GM21528 (cell line): ENCODE measurements around the gene GRID1.
A peak's percentile ranks its signal among the peaks of the same experiment; 100 is the strongest.

Source experiments
- ATAC-seq: cut with Tn5 transposase; IDR thresholded peaks from one replicate; pipeline ENCODE4 v1.9.1; 2021; ENCODE audit warnings: mild to moderate bottlenecking, moderate library complexity; ENCODE audit not compliant: unreplicated experiment, low FRiP score

The GRID1 gene

GRCh38 chr10:86283466-86284287 lies 82.9 kb downstream of the GRID1 start:
- no peak for ATAC-seq

- no peak for ATAC-seq
Observed at GRCh38 chr10:86282664-86283465, 83.7 kb downstream of the GRID1 start.

DNA sequence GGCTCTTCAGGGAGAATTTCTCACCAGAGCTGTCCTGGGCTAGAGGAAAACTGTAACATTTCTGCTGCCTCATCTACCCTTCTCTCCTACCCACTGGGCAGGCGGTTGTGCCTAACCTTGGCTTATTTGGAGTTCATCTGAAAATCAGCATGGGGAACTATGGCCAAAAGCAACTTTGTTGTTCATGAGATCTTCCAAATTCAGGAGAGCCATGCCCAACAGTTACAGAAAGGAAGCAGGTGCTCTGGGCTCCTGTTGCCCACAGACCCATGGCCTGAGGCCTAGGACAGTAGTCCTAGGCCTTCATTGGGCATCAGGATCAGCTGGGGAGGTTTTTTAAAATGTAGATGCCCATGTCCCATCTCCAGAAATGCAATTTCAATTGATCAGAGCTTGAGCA lies 85.2 kb downstream of the GRID1 start:
- no peak for ATAC-seq

- ATAC-seq, result no peak
Observed at GRCh38 chr10:86269332-86269731, 97.3 kb downstream of the GRID1 start.

- ATAC-seq, result no peak
Observed at GRCh38 chr10:86267286-86268195, 99.1 kb downstream of the GRID1 start.

DNA sequence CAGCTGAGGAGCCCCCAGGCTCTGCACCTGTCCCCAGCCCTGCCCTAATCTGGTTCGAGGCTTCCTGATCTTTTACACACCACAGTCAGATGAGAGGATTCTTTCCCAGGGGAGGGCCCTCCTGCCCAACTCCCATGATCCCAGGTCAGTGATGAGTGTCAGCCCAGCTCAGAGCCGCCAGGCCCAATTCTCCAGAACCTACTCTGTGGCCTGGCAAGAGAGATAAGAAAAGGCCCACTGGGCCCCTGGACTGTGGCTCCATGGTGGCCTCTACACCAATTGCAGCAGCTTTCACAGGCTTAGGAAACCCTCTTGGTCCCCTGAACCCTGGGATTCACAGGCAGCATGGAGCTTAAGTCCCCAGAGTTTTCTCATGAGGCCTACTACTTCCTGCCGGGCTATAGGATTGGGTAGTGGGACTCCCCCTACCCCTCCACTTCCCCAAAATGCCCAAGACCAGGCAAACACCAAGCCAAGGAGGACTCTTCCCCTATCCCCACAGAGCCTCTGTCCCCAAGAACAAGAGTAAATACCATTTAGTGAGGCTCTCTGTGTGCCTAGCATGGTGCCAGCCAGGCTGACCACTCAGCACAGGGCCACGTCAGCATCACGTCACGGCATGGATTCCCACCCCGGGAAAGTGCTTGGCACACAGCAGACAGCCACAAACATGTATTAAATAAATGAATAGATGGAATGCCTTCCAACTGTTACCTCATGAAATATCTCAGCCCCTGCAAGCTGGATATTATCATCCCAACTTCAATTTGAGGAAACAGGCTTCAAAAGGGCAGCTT lies 100.0 kb downstream of the GRID1 start:
- no peak for ATAC-seq

DNA sequence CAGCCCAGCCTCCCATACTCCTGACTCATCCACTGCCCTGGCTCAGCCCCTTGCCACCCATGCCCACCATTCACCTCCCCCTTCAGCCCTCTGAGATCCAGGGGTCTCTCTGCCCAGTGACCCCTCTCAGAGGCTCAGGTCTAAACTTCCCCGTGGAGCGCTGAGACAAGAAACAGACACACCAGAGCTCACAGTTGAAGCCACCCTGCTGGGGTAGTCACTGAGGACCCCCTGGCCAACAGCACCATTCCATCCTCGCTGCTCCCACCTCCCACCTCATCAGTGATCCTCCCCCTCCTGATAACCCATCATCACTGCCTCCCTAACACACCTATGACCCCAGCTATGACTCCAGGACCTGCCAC lies 100.7 kb downstream of the GRID1 start:
- no peak for ATAC-seq

DNA sequence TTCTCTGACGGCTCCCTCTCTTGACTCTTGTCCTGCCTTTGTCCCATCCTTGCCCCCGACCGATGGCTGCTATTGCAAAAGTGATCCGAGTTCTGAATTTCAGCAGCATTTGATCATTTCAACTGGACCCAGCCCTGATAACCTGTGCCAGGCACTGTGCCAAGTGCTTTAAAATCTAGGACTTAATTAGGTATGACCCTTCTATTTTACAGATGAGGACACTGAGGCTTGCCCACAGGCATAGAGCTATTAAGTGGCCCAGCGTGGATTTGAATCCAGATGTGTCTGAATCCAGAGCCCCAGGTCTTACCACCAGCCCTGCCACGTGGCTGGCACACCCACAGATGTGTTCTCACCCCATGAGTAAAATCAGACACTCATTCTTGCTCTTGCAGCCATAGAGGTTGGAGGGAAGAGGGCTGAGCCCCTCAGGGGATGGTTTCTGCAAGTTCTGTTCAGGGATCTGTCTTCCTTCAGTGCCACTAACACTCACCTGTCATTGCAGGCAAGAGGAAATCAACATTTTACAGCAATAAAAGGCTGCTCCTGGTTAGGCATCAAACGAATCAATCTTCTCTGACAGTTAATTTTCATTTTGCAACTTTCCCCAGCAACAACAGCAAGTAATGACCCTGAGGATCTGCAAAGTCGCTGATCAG lies 101.2 kb downstream of the GRID1 start:
- no peak for ATAC-seq

GRCh38 chr10:86264481-86265231 lies 101.9 kb downstream of the GRID1 start:
- no peak for ATAC-seq

GRCh38 chr10:86263907-86264306 lies 102.7 kb downstream of the GRID1 start:
- ATAC-seq, result no peak

DNA sequence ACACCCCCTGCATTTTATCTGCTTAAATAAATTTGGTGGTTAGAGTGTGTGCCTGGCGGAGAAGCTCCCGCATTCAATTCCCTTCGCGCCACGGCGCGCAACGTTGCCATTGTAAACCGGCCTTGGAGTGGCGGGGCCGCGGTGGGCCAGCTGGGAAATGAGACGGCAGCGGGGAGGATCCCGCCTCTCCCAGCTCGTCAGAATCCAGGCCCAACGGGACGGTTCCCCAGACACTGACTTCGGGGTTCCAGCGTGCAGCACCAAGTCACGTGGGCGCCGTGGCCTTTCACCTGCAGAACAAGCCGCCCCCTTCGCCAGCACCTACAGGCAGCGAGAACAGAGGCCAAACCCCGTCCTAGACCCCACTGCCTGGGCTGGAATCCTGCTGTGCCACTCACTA lies 103.4 kb downstream of the GRID1 start:
- ATAC-seq, result no peak

- no peak for ATAC-seq
Observed at GRCh38 chr10:86262688-86263181, 103.9 kb downstream of the GRID1 start.

DNA sequence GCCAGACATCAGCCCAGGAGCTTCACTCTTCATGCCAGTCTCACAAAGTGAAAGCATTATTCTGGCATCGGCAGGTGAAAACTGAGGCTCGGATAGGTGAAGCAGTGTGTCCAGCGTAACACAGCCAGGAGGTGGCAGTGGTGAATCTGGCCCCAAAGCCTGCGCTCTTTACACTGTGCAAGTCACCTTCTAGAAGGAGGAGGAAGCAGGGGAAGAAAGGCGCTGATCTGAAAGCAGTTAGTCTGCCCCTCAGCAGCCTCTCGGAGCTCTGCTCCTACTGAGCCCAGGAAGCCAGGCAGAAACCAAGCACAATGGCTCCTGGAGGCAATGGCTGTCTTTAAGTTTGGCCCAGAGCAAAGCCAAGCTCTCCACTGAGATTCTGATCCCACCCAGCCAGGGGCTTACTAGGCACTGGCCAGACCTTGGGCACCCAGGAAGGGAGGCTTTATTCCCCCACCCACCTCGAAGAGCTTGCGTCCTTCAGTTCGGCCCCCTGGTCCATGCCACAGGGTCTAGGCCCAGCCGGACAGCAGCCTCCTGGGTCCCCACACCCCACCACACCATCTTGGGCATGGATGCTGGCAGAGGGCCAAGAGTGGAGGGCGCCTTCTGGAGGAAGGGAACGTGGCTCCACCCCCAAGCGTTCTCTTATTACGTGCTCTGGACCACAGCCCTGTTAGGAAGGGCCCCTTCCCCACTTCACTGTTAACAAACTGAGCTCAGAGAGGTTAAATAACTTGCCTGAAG lies 104.5 kb downstream of the GRID1 start:
- peak; percentile 65 for ATAC-seq

GRCh38 chr10:86261470-86261869 lies 105.1 kb downstream of the GRID1 start:
- peak; percentile 12 for ATAC-seq

DNA sequence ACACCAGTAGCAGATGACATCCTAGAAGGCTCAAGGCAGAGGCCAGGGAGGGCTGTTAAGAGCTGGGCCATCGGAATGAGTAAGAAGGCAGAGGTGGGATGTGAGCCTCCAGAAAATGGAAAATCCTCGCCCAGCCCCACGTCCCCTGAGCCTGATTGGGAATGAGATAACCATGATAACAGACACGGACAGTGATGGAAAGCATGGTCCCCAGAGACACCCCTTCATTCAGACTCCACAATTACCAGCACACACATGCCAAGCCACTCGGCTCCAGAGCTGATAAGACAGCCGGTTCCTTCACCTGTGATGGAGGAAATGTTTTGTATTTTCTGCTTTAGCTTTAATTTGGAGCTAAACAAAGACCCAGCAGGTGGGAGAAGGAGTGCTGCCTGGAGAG lies 106.0 kb downstream of the GRID1 start:
- ATAC-seq, result no peak

DNA sequence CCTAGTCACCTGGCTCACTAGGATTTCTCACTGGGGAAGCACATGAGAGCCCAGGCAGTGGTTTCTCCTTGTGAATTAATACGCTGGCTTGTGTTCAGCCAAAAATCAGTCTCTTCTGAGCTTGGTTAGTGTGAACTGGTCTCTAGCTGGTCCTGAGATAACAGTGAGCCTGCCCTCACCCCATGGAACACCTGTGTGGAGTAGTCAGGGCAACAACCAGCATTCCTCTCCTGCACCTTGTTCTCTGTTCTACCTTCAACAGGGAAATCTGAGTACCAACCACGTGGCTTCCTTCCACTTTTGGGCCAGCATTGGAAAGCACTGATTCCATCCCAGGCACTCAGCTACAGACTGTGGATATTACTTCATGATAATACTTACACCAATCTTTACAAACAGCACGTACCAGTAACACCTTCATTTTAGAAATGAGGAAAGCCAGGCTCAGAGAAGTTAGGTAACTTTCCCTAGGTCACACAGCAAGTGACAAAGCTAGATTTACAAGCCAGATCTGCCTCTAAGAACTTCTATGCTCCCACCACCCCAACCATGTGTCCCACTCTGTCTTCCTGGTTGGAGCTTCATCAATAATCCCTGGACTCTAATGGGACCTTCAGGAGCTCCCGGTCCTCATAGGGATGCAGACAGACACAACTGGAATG lies 106.6 kb downstream of the GRID1 start:
- no peak for ATAC-seq

DNA sequence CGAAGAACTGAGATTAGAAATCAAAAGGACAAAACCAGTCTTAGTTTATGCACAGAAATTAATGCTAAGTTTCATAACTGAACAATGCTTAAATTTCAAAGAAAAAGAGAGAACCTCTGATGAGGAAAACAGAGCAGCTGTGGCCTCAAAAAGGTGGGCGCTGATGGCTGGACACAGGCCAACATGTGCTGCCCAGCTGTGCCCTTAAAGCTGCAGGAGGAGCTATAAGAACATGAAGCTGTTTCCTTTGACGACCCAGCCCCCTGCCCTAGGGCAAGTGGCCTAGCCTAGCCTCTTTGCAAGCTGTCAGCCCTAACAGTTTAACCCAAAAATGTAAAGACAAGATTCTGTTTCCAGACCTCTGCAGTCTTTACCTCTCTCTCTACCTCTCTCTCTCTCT lies 107.7 kb downstream of the GRID1 start:
- ATAC-seq, result no peak
